Measurements from ENCODE around the gene ANXA6.

DNA sequence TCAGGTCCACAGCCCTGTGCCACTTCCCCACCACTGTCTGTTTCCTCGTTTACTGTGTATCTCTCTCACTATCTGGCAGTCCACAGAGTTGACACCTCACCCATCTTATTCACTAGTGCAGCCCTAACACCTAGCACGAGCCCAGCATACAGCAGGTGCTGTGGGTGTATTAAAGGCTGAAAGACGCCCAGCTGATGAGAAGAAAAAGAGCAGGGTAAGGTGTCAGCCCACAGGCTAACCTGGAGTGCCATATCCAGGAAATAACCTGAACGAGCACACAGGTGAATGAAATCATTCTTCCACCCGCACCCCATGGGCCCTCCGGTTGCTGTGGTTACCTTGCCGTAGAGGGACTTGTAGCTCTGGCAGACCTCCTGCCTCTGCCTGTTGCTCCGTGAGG, 18.6 kb downstream of the ANXA6 start:
- TF ChIP-seq, protein P1, sequence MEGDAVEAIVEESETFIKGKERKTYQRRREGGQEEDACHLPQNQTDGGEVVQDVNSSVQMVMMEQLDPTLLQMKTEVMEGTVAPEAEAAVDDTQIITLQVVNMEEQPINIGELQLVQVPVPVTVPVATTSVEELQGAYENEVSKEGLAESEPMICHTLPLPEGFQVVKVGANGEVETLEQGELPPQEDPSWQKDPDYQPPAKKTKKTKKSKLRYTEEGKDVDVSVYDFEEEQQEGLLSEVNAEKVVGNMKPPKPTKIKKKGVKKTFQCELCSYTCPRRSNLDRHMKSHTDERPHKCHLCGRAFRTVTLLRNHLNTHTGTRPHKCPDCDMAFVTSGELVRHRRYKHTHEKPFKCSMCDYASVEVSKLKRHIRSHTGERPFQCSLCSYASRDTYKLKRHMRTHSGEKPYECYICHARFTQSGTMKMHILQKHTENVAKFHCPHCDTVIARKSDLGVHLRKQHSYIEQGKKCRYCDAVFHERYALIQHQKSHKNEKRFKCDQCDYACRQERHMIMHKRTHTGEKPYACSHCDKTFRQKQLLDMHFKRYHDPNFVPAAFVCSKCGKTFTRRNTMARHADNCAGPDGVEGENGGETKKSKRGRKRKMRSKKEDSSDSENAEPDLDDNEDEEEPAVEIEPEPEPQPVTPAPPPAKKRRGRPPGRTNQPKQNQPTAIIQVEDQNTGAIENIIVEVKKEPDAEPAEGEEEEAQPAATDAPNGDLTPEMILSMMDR (conservative IDR thresholded peaks at IDR 0.05; ENCODE audit: low read depth, low read length), result no peak
- TF ChIP-seq EZH2 (IDR thresholded peaks at IDR 0.05; ENCODE audit: borderline replicate concordance, low read depth, low read length, poor library complexity, severe bottlenecking), result no peak

All from A673 (cell line).